NCI-H82 treated with DMSO at 0.1 percent for 48 hours (cell line): Measurements from ENCODE around the gene MBNL2.
"Not testable (repeated sequence)": the region's sequence is repeated elsewhere in the genome, so short reads cannot be mapped to it uniquely, and the experiment has no call there.

Experiments
- DNase-seq: peaks from one replicate; lab custom pipeline; 2025; ENCODE audit not compliant: unreplicated experiment; lab: John Stamatoyannopoulos, UW

MBNL2 gene

DNA sequence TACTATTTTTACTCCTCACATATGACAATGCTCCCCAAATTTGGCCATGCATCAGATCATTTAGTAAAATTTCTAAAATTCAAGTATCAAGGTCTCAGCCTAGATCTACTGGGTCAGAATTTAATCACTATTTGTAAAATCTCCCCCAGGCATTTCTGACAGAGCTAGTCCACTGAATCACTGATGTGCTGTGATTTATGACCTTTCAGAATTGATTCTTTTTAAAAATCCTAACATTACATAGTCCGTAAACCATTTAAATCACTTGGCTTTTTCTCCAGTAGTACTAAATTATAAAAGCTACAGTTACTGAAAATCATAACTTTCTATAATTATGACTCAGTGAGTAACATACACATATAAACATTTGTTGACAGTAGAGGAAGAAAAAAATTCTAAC, 119.0 kb downstream of the MBNL2 start:
- DNase-seq, result no peak

DNA sequence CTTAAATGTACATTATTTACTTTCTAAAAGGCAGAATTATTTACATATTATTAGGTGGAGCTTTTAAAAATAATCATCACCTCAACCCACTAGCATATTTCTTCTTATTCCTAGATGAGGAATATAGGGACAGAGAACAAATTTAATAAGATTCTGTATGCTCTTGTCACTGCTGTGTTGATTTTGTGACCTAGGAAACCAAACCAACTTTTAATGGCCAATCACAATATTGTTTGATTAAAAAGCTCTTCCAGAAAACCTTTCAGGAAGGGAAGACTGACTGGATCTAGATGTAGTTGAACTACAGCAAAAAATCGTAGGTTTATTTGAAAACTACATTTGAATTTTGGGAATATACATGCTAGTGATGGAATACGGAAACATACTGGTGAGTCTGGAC, 120.0 kb downstream of the MBNL2 start:
- no peak for DNase-seq

DNA sequence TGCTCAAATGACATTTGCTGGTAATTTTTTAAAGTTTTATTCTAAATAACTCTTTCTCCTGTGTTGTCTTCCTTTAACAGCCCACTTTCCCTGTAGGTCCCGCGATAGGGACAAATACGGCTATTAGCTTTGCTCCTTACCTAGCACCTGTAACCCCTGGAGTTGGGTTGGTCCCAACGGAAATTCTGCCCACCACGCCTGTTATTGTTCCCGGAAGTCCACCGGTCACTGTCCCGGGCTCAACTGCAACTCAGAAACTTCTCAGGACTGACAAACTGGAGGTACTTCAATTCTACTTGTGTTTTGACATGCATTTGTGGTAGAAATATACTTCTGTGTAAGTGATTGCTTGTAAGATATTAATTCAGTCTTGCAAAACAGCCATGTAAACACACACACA, 120.8 kb downstream of the MBNL2 start:
- no peak for DNase-seq

DNA sequence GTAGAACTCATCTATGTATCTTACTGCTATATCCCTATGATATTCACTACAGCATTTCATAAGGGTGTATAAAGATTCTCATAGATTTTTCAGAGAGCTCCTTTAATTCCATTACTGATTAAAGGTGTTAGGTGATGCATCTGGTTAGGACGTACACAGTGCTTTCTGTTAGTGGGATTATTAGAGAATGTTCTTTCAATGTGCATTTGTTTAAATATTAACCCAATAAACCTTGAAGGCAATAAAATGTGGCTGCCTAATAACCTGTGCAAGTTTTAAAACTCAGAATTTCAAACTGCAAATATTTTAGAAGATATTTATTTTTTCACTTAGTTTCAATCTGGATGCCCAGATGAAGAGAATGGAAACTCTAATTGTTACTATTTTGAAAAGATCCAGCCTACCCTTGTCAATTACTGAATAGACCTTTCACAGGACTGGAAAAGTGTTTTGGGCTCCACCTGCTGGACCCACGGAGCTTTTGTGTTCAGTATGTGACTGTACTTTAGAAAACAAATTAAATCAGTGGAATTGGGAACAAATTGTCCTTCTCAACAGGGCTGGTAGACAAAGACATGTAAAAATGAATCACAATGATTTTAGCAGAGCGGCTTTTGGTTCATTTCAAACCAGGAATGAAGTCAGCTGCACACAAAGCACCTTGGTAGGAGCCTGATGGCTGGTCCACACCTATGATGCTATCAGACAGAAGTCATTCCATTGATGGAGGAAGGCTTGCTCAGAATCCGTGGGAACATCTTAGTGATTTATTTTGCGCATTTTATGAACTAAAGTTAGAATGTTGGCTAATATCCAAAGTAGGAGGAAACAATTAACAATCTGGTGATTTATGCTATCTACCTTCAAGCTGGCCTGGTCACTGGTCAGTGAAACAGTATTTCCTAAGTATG, 122.4 kb downstream of the MBNL2 start:
- peak; percentile 37 for DNase-seq

DNA sequence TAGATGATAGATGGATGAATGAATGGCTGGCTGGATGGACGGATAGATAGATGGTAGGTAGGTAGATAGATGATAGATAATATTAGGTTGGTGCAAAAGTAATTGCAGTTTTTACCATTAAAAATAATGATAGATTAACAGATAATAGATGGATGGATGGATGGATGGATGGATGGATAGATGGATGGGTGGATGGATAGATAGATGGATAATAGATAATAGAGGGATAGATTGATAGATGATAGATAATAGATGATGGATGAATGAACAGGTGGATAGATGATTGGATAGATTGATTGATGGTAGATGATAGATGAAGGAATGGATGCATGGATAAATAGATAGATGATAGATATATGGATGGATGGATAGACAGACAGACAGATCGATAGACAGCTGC, 124.0 kb downstream of the MBNL2 start:
- no peak for DNase-seq

DNA sequence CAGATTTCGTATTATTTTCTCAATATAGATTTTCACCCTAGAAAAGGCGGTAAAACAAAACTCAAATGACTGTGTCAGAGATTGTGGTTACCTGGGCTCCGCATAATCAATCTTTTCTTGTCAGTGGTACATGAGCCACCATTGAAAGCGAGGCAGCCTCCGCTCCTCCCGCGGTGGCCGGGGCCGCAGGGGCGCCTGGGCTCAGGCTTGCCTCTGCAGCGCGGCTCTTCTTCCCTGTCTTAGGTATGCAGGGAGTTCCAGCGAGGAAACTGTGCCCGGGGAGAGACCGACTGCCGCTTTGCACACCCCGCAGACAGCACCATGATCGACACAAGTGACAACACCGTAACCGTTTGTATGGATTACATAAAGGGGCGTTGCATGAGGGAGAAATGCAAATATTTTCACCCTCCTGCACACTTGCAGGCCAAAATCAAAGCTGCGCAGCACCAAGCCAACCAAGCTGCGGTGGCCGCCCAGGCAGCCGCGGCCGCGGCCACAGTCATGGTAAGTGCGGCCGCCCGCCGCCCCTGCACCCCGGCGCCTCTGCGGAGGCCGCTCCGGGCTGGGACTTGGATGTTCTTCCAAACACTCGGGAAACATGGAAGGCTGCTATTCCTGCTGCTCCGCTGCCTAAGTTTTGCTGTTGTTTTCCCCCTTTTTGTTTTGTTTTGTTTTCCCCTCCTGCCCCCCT, 124.6 kb downstream of the MBNL2 start:
- no peak for DNase-seq

DNA sequence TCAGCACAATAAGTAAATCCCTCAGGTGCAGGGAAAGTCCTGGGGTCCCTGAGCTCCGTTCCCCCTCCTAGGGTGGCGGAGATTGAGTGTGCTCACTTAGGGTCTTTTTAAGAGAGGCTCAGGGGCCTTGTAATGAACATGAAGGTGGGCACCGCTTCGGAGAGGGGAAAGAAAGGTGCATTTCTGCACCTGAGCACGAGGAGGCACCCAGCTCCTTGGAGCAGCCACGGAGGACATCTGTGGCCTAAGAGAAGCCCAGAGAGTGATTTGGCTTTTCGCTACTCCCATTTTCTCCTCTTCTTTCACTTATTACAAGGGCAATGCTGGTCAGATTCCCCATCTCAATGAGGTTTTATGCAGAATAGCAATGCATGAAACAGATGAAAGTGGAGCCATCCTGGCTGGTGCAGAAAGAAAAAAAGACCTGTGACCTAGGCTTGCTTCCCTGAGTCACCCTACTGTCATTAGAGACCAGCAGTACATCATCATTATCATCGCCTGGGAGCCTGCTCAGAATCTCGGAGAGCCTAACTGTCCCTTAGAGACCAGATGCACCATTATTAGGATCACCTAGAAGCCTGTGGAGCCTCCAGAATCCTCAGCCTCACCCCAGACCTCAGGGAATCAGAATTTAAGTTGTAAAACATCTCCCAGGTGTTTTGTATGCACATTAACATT, 125.3 kb downstream of the MBNL2 start:
- no peak for DNase-seq

DNA sequence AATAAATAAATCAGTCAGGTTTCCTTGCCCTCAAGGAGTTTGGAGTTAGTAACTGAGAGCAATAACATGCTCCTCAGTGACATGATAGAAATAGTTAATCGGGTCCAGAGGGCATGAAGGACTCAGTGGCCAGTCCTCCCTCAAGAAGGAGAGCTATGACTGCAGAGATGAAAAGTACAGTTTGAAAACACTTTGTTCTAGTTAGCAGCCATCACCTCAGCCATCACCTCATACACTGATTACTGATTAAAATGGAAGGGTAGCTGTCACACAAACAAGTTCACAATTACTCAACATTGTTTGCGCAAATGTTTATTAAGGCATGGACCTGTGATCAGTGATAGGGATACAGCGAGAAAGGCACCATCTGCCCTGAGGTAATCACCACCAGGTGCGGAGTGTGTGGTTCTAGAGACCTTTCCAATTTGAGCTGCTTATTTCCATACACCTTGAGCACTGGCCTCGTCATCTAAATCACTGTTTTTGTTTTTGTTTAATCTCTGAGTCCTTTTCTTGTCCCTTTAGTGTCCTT, 126.5 kb downstream of the MBNL2 start:
- DNase-seq, result no peak

DNA sequence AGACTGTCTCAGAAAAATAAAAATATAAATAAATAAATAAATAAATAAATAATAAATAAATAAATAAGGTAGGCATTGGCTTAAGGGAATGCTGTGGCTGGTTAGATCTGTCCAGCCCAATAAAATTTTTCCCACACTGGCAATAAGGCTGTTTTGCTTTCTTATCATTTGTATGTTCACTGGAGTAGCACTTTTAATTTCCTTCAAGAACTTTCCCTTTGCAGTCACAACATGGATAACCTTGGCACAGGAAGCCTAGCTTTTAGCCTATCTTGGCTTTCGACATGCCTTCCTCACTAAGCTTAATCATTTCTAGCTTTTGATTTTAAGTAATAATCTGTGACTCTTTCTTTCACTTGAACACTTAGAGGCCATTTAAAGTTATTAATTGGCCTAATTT, 129.9 kb downstream of the MBNL2 start:
- DNase-seq, result not testable (repeated sequence)

DNA sequence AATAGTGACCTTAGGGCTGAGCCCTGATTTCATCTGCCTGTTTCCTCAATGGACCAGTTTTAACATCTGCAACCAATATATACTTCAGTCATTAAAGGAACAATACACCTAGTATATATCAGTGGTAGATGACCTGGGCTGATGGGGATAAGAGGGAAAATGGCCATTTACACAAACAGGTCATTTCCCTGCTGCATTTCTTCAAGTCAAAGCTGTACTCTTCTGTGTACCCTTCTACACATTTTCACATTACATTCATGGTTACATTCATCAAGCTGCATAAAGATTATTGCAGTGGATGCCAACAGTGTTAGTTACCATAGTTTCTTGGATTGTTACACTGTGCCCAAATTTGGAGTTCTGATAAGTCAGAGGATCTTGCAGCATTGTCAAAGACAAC, 130.7 kb downstream of the MBNL2 start:
- no peak for DNase-seq

DNA sequence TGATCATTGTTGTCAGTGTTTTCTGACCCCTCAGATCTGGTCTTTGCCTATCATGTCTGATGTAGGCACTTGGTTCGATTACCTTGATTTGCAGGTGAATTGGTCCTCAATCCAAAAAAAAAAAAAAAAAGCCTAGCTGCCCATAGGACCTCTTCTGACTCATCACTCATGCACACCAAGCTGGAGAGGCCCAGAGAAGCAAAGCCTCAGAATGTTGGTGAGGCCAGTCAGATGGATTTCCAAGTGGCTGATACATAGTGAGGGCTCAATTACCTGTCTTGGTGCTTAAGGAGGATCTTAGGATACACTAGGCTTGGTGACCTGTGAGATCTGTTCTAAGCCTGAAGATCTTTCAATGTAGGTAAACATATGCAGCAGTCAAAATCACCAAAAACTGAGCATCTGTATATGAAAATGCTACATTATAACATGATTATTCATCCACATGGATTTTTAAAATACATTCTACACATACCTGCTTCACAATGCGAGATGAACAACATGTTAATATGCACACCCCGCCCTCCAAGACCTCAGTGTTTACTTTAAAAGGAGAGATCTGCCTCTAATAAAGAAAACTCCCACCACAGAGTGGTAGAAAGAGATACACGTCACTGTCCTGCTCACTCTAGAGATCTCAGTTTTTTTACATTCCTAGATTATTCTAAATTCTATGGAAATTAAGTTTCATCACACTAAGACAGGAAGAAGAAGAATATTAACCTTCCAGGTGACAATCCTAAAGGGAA, 132.0 kb downstream of the MBNL2 start:
- DNase-seq, result no peak

DNA sequence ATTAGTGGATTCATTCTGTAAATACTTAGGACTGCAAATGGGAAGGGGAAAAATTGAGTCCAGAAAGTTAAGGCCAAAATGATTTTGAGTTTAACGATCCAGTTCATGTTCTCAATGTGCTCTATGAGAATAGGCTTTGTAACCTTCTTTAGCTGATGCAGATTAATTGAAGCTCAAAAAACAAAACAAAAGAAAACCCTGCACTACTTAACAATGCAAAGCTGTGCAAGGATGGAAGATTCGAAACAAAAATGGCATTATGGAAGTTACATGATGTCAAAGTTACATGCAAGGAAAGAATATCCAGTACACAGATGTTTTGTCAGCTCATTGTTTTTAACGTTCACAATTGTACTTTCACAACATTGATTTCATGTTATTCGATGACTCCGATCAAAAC, 132.7 kb downstream of the MBNL2 start:
- no peak for DNase-seq

DNA sequence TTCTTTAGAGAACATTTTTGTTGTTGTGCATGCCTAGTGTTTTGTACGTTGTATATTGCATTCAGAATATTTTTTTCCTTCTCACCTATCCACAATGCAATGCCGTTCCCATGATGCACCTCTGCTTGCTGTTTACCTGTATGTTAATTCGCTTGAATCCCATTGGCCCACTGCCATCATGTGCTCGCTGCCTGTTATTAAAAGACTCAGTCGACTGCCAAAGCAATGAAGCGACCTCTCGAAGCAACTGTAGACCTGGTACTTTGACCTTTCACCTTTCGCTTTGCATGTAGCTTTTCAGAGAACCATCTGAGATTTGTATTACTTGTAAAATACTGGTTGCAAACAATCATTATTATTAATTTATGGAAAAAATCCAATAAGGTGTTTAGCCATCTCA, 134.5 kb downstream of the MBNL2 start:
- no peak for DNase-seq

DNA sequence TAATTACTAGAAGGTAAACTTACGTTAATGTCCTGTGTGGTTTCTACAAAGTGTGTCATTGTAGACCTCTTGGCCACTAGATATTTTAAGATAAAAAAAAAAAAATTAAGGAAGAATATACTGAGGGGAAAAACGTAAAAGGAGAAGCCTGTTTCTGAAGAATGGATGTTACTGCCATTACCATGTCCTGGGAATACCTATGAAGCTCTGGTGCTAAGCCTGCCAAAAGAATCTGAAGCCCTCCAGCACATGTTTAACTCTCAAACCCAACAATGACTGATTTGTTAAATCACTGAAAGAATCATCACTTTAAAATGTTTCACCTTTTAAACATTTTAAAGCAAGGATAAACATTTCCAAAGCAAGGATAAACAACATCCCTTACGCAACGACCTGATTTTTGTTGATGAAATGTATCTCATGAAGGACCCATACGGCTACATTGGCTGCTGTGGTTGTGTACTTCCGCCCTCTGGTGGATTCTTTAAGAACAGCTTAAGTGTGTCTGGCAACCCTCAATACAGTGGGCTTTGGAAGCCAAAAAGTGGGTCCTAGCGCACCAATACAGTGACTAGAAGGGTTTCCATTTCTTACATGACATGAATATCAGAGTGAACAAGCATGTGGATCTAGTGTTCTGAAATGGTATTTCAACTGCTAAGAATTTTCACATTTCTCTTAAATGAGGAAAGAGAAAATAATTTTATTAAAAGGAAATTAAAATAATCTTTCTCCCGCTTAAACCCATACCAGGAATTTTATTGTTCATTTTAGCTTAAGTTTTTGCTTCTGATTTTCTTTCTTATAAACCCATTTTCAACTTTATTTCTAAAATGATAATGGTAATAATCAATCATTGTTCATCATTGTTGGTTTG, 137.3 kb downstream of the MBNL2 start:
- peak; percentile 76 for DNase-seq

DNA sequence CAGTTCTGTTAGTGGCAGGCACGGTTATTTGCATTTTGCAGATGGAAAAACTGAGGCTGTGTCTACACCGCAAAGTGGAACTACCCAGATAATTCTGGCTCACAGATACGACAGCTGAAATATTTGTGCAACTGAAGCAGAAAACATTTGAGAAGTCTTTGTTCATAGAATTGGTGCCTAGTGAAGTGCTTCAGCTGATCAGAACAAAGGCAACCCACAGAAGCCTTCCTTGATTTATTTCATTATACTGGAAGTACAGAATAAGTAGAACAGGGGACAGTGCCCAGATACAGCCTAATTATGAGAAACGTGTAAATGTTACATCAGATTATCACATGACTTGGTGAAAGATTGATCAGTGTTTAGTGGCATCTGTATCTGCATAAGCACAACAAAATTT, 138.5 kb downstream of the MBNL2 start:
- no peak for DNase-seq

DNA sequence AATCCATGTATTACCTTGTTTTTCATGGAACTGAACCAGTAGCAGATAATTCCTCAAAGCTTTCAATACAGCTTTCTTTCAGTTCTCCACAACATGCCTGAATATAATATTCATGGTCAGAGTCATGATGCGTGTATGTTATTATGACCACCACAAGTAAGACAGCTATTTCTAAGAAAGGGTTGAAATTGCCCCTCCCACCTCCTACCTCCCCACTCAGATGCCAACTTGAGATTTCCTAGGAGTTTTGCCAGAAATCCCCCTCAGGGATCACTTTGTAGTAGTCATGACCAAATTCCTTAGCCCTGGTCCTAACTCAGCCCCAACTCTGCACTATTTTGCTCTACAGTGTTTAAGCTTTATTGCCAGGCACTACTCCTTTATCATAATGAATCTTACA, 141.9 kb downstream of the MBNL2 start:
- DNase-seq, result no peak

DNA sequence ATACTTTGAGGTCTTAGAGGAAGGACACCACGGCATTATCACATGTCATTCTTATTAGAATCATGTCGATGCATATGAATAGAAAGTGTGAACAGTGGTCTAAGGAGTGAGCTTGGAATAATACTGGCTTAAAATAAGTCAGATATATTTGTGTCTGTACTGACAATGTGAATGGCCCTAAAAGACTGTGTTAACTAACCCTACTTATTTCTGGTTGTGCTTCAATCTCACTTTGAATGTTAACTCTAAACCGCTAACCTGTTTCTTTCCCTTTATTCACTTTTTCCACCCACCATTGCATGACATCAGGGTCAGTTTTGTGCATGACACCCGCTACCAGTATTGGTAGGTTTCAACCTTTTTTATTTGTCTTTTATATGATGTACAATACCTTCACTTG, 142.7 kb downstream of the MBNL2 start:
- DNase-seq, result no peak

DNA sequence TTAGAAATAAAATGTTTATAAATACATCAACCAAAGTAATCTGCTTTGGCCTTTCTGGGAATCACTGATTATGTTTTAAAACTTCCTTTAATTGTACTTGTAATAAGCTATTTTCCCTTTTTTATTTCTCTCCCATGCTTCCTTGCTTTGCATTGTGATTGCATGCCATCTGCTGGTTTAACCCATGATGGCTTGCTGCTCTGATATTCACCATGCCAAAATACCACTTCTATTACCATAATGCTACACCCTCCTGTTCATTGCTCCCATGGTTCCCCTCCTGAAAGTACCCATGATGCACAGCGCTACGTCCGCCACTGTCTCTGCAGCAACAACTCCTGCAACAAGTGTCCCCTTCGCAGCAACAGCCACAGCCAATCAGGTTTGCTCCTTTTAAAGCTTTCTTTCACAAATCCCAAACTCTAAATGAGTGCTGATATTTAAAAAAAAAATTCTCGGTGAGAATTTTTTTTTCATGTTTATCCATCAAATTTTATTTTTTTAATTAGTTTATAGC, 144.1 kb downstream of the MBNL2 start:
- DNase-seq, result no peak

DNA sequence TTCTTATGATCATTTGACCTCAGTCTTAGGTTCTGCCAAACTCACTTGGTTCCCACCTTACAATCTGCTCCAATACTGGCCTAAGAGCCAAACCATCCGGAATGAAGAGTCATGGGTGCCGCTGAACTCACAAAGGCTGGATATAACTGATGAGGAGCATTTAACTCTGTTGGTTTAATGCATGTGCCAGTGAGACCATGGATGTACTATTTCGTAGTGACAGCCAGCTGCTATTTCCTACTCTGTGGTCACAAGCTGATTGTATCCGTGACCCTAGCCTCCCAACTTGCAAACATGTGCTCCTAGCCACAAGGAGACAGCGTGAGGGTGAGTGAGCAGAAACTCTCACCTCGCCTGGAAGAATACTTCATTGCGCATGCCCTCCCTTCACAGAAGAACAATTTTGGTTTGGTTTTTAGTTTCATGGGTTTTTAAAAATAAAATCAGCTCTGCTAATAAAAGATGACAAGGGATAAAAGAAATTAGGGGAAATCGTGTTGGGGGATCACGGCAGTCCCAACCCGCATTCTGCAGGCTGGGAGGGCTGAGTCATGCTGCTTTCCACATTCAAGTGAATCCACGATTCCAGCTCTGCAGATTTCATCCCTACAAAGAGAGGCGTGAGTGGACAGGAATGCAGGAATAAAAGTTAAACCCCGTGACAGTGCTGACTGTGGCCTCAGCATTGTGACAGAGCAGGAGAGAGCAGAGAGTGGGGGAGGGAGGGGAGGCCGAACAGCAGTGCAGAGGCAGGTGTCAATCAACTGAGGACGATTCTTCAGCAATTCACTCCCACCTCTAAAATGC, 145.1 kb downstream of the MBNL2 start:
- DNase-seq, result no peak
